HepG2 (cell line): ENCODE measurements around the gene TAF11L4. TPM values are rescaled to one million over a fixed set of nuclear protein-coding genes. Genes with fewer than 3 reads are reported as not detected.
"Not testable (repeated sequence)": the region's sequence is repeated elsewhere in the genome, so short reads cannot be mapped to it uniquely, and the experiment has no call there.

ENCODE experiments used
- ATAC-seq: fragments of 200-7000 bp; cut with Tn5 transposase; 3 replicates; pipeline ENCODE4 v1.9.1; 2020; ENCODE audit warnings: mild to moderate bottlenecking, moderate library complexity
- Bru-seq: library from RNA; stranded (reverse); fragments of 400-500 nt; gene quantifications from one replicate; lab custom pipeline; 2021; lab: Mats Ljungman, UMichigan
- BruChase-seq, 2 experiments: library from RNA; stranded (reverse); fragments of 400-500 nt; gene quantifications; one replicate each; lab custom pipeline; 2021; lab: Mats Ljungman, UMichigan
- BruUV-seq: library from RNA; stranded (reverse); fragments of 400-500 nt; replicated peaks from 2 replicates; lab custom pipeline; 2021; lab: Mats Ljungman, UMichigan
- CTCF ChIA-PET: fragments of 300-600 bp; formaldehyde crosslinking; extraction: SDS; loops from one replicate; lab custom pipeline; 2021; ENCODE audit warnings: low total read pairs, inconsistent platforms, low intra/inter-chr PET ratio; lab: Yijun Ruan, JAX
- POLR2A ChIA-PET: fragments of 350-600 bp; sonication (Branson Sonifier 250); formaldehyde crosslinking; loops from one replicate; lab custom pipeline; 2020; ENCODE audit warnings: antibody characterized with exemption, inconsistent platforms; lab: Yijun Ruan, JAX
- DNase-seq: peaks from one replicate; pipeline ENCODE4 v3.0.0-alpha.2; 2015; ENCODE audit warnings: low spot score
- FAIRE-seq: peaks from 3 replicates; lab custom pipeline; 2011; peaks lifted over from hg19 to GRCh38; lab: Jason Lieb, UNC
- H2AFZ ChIP-seq: one replicate; pipeline ENCODE4 v1.6.1; 2011; ENCODE audit warnings: low read length, inconsistent platforms
- H3K27ac ChIP-seq: fragments of 300-600 bp; 3 replicates; pipeline ENCODE4 v1.8.0; 2011; ENCODE audit warnings: mixed run types, mild to moderate bottlenecking, mixed read lengths, low read length, inconsistent platforms; ENCODE audit not compliant: insufficient read depth; ENCODE audit errors: extremely low read length
- H3K27me3 ChIP-seq, 2 experiments: fragments of 200-600 bp in 1 of 2; 2 replicates in 1 of 2; 3 replicates in 1 of 2; pipeline versions ENCODE4 v1.6.0 to v1.8.0; 2011; ENCODE audit warnings: low read length in 2 of 2, mild to moderate bottlenecking in 2 of 2, moderate library complexity in 2 of 2, inconsistent platforms in 1 of 2; ENCODE audit not compliant: insufficient read depth in 2 of 2, control insufficient read depth in 1 of 2
- H3K36me3 ChIP-seq, 2 experiments: fragments of 200-600 bp in 1 of 2; replicated peaks in 1 of 2; 2 replicates in 1 of 2; 3 replicates in 1 of 2; pipeline versions ENCODE4 v1.5.1 to v1.8.0; 2011; ENCODE audit warnings: low read length in 2 of 2, inconsistent platforms in 1 of 2; ENCODE audit not compliant: insufficient read depth in 2 of 2, control insufficient read depth in 1 of 2
- H3K4me1 ChIP-seq: 2 replicates; pipeline ENCODE4 v1.5.1; 2012; ENCODE audit warnings: low read length, inconsistent platforms; ENCODE audit not compliant: insufficient read depth
- H3K4me2 ChIP-seq: 2 replicates; pipeline ENCODE4 v1.6.0; 2011; ENCODE audit warnings: low read depth, low read length, inconsistent platforms
- H3K4me3 ChIP-seq, 3 experiments: fragments of 200-600 bp in 1 of 3; sonication (generic), shearing (Covaris generic) in 1 of 3; replicated peaks in 1 of 3; 2 replicates each; pipeline ENCODE4 v1.5.1; 2011 to 2016; ENCODE audit warnings: low read length in 3 of 3, inconsistent platforms in 2 of 3, low read depth in 2 of 3, mild to moderate bottlenecking in 2 of 3, control low read depth in 1 of 3, mixed read lengths in 1 of 3; ENCODE audit not compliant: insufficient read depth in 1 of 3
- H3K79me2 ChIP-seq: one replicate; pipeline ENCODE4 v1.6.1; 2011; ENCODE audit warnings: low read length, inconsistent platforms; ENCODE audit not compliant: insufficient read depth
- H3K9ac ChIP-seq: 2 replicates; pipeline ENCODE4 v1.6.0; 2011; ENCODE audit warnings: mild to moderate bottlenecking, low read depth, low read length, inconsistent platforms; ENCODE audit not compliant: insufficient read depth
- H3K9me3 ChIP-seq: 2 replicates; pipeline ENCODE4 v1.5.1; 2012; ENCODE audit warnings: mild to moderate bottlenecking, low read length
- H4K20me1 ChIP-seq: 2 replicates; pipeline ENCODE4 v1.6.0; 2011; ENCODE audit warnings: inconsistent platforms, mild to moderate bottlenecking, low read length, moderate library complexity; ENCODE audit not compliant: insufficient read depth
- WGBS: methylation state at CpG from one replicate; pipeline ENCODE4 v1.1.6; 2017; ENCODE audit warnings: low lambda C conversion rate; 5-methylcytosine and 5-hydroxymethylcytosine counted together
- in situ Hi-C: cut with HindIII; loops from 2 replicates; pipeline ENCODE4 v1.10.0; 2017; ENCODE audit warnings: low pct_unique_long_range_greater_than_20kb; ENCODE audit not compliant: extremely low pct_ligation_motif_present
- intact Hi-C: fragments of 100-400 bp; cut with micrococcal nuclease; formaldehyde crosslinking; loops from one replicate; pipeline ENCODE4 v1.10.0; 2022; ENCODE audit not compliant: unreplicated experiment
- long read RNA-seq, 2 experiments: library from RNA in 1 of 2; library from polyadenylated mRNA in 1 of 2; stranded (forward) in 1 of 2; unstranded in 1 of 2; transcript quantifications; one replicate each; pipeline ENCODE4 v2.0.0, GENCODE V29; 2019 to 2022
- polyA minus RNA-seq, 3 experiments: library from RNA; depleted of rRNA, polyadenylated mRNA; stranded (reverse); fragments of >200 nt; gene quantifications; 2 replicates each; pipeline ENCODE4 v1.2.3, GENCODE V29; 2011; ENCODE audit warnings: low replicate concordance in 1 of 3
- polyA plus RNA-seq, 8 experiments: library from polyadenylated mRNA; depleted of rRNA in 3 of 8; stranded (reverse) in 7 of 8; unstranded in 1 of 8; fragments of >200 nt; fragmentation: Illumina TruSeq in 4 of 8; extraction: Trizol in 4 of 8; gene quantifications; 2 replicates each; pipeline versions ENCODE4 v1.2.1 to v1.2.3, GENCODE V29; 2011 to 2016; ENCODE audit warnings: low read depth in 4 of 8, missing spikeins in 1 of 8, mixed read lengths in 1 of 8; ENCODE audit not compliant: insufficient read depth in 1 of 8
- total RNA-seq, 5 experiments: library from RNA; depleted of rRNA; stranded (reverse); fragments of >200 nt; fragmentation: Illumina TruSeq; extraction: Trizol; gene quantifications; 2 replicates each; pipeline ENCODE4 v1.2.3, GENCODE V29; 2016; ENCODE audit warnings: low read depth in 1 of 5

TAF11L4 gene
- total RNA-seq (2016; rRNA removed; fragmentation: Illumina TruSeq; extraction: Trizol) (not detected in 2 replicates), polyA plus RNA-seq (2011; rRNA removed) (not detected in 2 replicates), polyA minus RNA-seq (2011; rRNA and poly(A)+ RNA removed; ENCODE audit: low replicate concordance) (not detected in 2 replicates), Bru-seq, nascent RNA (not detected), BruChase-seq, experiment 1, labeled RNA remaining after a 6-hour chase (not detected), BruChase-seq, experiment 2, labeled RNA remaining after a 2-hour chase (not detected)
- total RNA-seq (2016; cell fraction: cytosol; rRNA removed; fragmentation: Illumina TruSeq; extraction: Trizol; ENCODE audit: low read depth): not detected in 2 replicates
- total RNA-seq (2016; cell fraction: insoluble cytoplasmic fraction; rRNA removed; fragmentation: Illumina TruSeq; extraction: Trizol): not detected in 2 replicates
- total RNA-seq (2016; cell fraction: membrane; rRNA removed; fragmentation: Illumina TruSeq; extraction: Trizol): not detected in 2 replicates
- not detected in 2 replicates for total RNA-seq (2016; cell fraction: nucleus; rRNA removed; fragmentation: Illumina TruSeq; extraction: Trizol)
- not detected in 2 replicates for polyA plus RNA-seq (2011; cell fraction: cytosol; rRNA removed)
- polyA plus RNA-seq (2011; cell fraction: nucleus; rRNA removed): not detected in 2 replicates
- not detected in 2 replicates for polyA plus RNA-seq (2012)
- polyA plus RNA-seq (2016; cell fraction: cytosol; fragmentation: Illumina TruSeq; extraction: Trizol; ENCODE audit: low read depth): not detected in 2 replicates
- polyA plus RNA-seq (2016; cell fraction: insoluble cytoplasmic fraction; fragmentation: Illumina TruSeq; extraction: Trizol; ENCODE audit: low read depth): not detected in 2 replicates
- polyA plus RNA-seq (2016; cell fraction: membrane; fragmentation: Illumina TruSeq; extraction: Trizol; ENCODE audit: low read depth): not detected in 2 replicates
- polyA plus RNA-seq (2016; cell fraction: nucleus; fragmentation: Illumina TruSeq; extraction: Trizol; ENCODE audit: insufficient read depth, low read depth): not detected in 2 replicates
- not detected in 2 replicates for polyA minus RNA-seq (2011; cell fraction: cytosol; rRNA and poly(A)+ RNA removed)
- not detected in 2 replicates for polyA minus RNA-seq (2011; cell fraction: nucleus; rRNA and poly(A)+ RNA removed)
- long read RNA-seq, experiment 1: 0 reads
- long read RNA-seq, experiment 2: 0 reads

DNA sequence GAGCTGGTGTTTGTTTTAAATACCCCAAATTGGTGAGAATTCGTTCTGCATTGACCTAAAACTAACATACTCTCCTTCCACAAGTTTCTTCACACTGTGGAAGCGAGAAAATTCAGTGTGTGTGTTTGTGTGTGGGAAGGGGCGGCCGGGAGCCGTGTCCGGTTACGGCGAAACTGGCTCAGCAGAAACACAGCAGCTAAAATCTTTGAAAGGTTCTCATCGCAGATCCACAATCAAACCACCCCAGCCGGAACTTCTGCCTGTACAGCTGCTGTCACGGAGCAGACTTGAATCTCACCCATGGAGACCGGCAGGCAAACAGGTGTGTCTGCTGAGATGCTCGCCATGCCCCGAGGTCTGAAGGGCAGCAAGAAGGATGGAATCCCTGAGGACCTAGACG lies at the start of gene TAF11L4:
TAF11L4 (plus strand) TSS at position 301 of the 400 bp plus-strand sequence.
- DNase-seq, H4K20me1 ChIP-seq, CTCF ChIA-PET, H2AFZ ChIP-seq, H3K4me3 ChIP-seq, intact Hi-C loops, H3K4me2 ChIP-seq, BruUV-seq, H3K9ac ChIP-seq, FAIRE-seq, H3K27me3 ChIP-seq, H3K4me1 ChIP-seq, in situ Hi-C loops, H3K79me2 ChIP-seq, POLR2A ChIA-PET, H3K27ac ChIP-seq, ATAC-seq, H3K9me3 ChIP-seq, H3K36me3 ChIP-seq: not testable (repeated sequence)
- WGBS: no CpG with 5 or more reads among the region's 15 CpGs

- H3K9ac ChIP-seq, H3K27me3 ChIP-seq, H3K4me2 ChIP-seq, H3K36me3 ChIP-seq, DNase-seq, ATAC-seq, BruUV-seq, FAIRE-seq, CTCF ChIA-PET, in situ Hi-C loops, H3K4me1 ChIP-seq, H4K20me1 ChIP-seq, H3K27ac ChIP-seq, H3K9me3 ChIP-seq, intact Hi-C loops, H2AFZ ChIP-seq, POLR2A ChIA-PET, H3K4me3 ChIP-seq, H3K79me2 ChIP-seq: not testable (repeated sequence)
Measured at GRCh38 chr5:17475064-17475463, 46.5 kb upstream of the TAF11L4 start.
